Measurements from ENCODE around the gene CTSS.

- TF ChIP-seq EZH2 (IDR thresholded peaks at IDR 0.05; ENCODE audit: borderline replicate concordance) (no peak), CTCF (IDR thresholded peaks at IDR 0.05; ENCODE audit: poor library complexity) (peak; percentile 70)
Measured at GRCh38 chr1:150813028-150813707, 47.6 kb upstream of the CTSS start.

Data from hepatocyte (in vitro differentiated cells).